GM21619 (cell line): ENCODE measurements around the gene NIPAL1.
"Not testable (repeated sequence)": the region's sequence is repeated elsewhere in the genome, so short reads cannot be mapped to it uniquely, and the experiment has no call there.

Source experiments
- ATAC-seq: cut with Tn5 transposase; IDR thresholded peaks from one replicate; pipeline ENCODE4 v1.9.1; 2021; ENCODE audit not compliant: unreplicated experiment

NIPAL1 gene

GRCh38 chr4:48016141-48017107 is at the start of gene NIPAL1, which contains the start of gene CNGA1:
Gene NIPAL1, plus strand, starts transcription at chr4:48016772. Its CDS starts 68 bp downstream, at chr4:48016840.
Gene CNGA1, minus strand, starts transcription at chr4:48016681. Its CDS starts 63,992 bp downstream, at chr4:47952689.
- ATAC-seq: peak; percentile 81

DNA sequence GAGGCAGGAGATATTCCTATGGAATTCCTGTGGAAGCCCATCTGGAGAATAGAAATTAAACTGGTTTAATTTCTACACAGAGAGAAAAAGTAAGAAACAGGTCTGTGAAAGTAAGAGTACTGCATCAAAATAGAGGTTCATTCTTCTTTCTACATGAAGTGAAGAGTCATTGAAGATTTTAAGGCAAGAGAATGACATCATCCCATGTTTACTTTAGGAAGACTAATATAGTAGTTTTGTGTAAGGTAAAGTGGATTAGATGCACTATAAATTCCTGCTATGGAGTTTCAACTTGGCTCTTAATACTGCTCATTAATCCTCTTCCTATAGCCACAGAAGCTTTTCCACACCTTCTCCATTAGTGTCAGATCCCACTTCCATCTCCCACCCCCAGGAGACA is 47.7 kb upstream of the NIPAL1 start:
- ATAC-seq: no peak

GRCh38 chr4:47972181-47972580 is 44.4 kb upstream of the NIPAL1 start:
- peak; percentile 50 for ATAC-seq

DNA sequence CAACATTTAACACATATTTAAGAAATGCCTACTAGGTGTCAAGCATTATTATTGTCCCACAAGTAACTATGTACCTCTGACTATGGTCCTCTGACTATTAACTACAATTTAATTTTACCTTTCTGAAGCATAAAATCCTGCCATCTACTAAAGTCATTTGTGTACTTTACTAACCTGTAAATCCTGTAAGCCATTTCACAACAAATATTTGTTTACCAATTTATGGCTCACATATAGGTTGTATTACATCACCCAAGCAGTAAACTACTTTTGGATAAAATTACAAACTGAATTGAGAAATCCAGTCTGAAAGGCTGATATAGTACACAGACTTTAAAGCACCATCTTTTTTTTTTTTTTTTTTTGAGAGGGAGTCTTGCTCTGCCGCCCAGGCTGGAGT is 43.9 kb upstream of the NIPAL1 start:
- no peak for ATAC-seq

- ATAC-seq: no peak
Observed at GRCh38 chr4:47974566-47974965, 42.0 kb upstream of the NIPAL1 start.

GRCh38 chr4:47990145-47990544 is 26.4 kb upstream of the NIPAL1 start:
- no peak for ATAC-seq

DNA sequence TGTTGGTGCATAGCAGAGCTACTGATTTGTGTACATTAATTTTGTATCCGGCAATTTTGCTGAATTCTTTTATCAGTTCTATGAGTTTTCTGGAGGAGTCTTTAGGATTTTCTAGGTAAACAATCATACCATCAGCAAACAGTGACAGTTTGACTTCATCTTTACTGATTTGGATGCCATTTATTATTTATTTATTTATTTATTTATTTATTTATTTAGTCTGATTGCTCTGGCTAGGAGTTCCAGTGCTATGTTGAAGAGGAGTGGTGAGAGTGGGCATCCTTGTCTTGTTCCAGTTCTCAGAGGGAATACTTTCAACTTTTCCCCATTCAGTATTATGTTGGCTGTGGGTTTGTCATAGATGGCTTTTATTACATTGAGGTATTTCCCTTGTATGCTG is 24.1 kb upstream of the NIPAL1 start:
- ATAC-seq: not testable (repeated sequence)

- ATAC-seq: no peak
Observed at GRCh38 chr4:47996021-47996420, 20.6 kb upstream of the NIPAL1 start.

GRCh38 chr4:48002267-48002666 is 14.3 kb upstream of the NIPAL1 start:
- ATAC-seq: no peak

GRCh38 chr4:48003568-48003967 is 13.0 kb upstream of the NIPAL1 start:
- ATAC-seq: not testable (repeated sequence)

DNA sequence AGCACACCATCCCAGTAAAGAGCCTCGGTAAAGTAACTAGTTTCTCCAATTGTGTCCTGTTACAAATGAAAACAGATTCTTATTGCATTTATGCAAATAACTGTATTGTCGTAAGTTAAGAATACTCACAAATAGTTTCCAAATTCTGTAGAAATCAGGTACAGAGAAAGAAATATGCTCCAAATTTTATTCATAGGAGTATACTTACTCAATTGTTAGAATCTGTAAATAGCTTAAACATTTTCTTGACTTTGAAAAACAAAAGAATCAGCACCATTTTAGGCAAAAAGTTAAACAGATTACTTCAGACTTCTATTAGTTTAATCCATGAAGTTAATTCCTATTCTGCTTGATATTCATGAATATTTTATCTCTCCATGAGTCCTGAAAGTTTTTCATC is 10.8 kb upstream of the NIPAL1 start:
- no peak for ATAC-seq

DNA sequence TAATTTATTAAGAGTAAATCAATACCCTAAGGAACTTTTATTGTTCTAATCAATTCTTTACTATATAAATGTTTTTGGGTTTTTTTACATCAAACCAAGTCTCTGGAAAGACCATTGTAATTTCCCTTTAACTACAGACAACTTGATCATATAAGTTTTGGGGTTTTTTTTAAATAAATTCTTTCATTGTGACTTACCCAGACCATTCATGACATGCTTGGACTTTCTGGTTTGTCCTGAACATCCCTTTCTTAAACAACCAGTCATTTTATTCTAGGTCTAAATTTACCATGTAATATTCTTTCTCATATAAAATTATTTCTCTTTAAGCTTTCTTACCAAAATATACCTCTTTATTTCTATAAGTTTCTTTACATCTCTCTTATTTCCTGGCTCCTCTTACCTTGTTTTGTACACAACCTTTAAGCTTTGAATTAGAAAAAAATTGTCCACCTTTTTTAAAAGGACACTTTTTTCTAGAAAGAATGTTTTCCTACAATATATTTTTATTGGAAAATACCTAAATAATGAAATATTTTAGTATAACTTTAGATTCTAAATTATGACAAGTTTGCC is 8.5 kb upstream of the NIPAL1 start:
- ATAC-seq: no peak

DNA sequence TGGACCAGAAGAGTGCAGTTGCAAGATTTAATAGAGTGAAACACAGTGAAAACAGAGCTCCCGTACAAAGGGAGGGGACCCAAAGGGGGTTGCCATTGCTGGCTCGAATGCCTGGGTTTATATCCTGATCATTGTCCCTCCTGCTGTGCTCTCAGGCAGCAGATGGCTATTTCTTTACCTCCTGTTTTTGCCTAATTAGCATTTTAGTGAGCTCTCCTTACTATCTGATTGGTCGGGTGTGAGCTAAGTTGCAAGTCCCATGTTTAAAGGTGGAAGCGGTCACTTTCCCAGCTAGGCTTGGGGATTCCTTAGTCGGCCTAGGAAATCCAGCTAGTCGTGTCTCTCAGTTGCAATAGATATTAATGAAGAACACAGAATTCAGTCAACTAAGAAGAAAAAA is 5.7 kb upstream of the NIPAL1 start:
- ATAC-seq: not testable (repeated sequence)

GRCh38 chr4:48011722-48012121 is 4.8 kb upstream of the NIPAL1 start:
- no peak for ATAC-seq

GRCh38 chr4:48012824-48013223 is 3.7 kb upstream of the NIPAL1 start:
- ATAC-seq: no peak

GRCh38 chr4:48015216-48015615 is 1.4 kb upstream of the NIPAL1 start:
- no peak for ATAC-seq

GRCh38 chr4:48015678-48016077 is 894 bp upstream of the NIPAL1 start:
- ATAC-seq: no peak

GRCh38 chr4:48017108-48017571 is 568 bp downstream of the NIPAL1 start:
- no peak for ATAC-seq

- ATAC-seq: no peak
Observed at GRCh38 chr4:48018112-48018511, 1.5 kb downstream of the NIPAL1 start.

- ATAC-seq: no peak
Observed at GRCh38 chr4:48021100-48021499, 4.5 kb downstream of the NIPAL1 start.

DNA sequence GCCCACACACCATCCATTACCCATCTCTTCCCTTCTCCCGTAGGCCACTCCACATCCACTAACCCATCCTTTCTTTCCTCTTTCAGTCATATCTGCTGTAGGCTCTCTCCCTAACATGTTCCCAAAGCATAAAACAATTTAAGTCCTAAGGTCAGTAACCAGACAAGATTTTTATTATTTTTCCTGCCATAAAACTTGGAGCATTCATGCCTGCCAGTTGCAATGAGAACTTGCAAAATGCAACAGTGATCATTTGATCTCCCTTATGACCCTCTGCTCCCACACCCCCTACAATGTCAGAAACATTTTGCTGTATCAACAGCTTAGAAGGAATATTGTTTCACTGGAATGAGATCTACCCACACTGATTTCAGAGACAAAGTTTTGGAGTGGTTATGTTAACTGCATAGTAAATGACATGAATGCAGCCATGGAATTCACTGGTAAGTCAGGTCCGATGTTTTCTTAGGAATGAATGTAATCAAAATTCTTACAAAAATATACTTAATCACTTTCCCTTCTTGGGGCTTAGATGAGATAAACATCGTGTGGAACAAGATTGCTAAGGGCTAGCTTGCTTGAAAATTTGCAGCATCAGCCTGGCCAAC is 5.7 kb downstream of the NIPAL1 start:
- ATAC-seq: no peak

DNA sequence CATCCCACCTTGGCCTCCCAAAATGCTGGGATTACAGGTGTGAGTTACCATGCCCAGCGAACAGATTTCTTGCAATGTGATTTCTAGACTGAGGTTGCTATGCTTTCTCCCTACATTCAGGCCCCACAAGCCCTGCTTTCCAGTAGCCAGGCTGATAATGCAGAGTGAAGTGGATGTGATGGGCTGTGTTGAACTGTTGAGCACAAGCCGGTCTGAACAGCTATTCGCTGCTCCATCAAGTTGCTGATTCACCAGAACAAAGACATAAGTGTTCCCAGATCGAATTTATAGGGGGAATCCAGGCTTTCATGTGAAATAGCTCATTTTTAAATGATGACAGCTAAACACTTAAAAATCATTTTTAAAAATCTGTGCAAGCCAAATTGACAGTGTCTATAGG is 8.0 kb downstream of the NIPAL1 start:
- ATAC-seq: no peak
